ENCODE measurements around the gene NOLC1. TPM values are rescaled to one million over a fixed set of nuclear protein-coding genes. Genes with fewer than 3 reads are reported as not detected.
A peak's percentile ranks its signal among the peaks of the same experiment; 100 is the strongest.

The NOLC1 gene
- total RNA-seq, 1 experiment from 2014 or later, result 165 TPM

DNA sequence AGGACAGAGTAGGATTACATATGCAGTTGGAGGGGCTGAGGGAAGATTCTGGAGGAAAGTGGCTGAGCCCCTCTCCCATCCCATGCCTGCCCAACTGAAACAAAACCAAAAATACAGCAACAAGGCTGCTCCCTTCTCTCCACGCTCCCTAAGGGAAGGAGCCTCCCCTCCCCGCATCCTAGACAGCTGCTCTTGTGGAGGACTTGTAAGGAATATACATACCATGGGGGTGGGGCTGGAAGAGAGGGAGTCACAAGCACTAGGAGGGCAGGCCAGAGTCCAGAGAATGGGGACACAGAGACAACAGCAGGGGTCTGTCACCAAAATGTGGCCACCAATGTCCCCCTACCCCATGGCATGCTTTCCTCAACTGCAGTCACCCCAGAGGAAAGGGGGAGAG is 45.2 kb upstream of the NOLC1 start (continued):
- TF ChIP-seq CTCF (IDR thresholded peaks at IDR 0.05), result no peak

GRCh38 chr10:102109166-102110116 is 42.7 kb upstream of the NOLC1 start:
- CTCF ChIA-PET, result interaction anchor here (1.1 to 1.5 kb wide), 2 partner anchors 9 to 12 kb away, joined by 4 read pairs; no protein-coding TSS in a partner anchor
- 0 out of 2 replicates have a peak overlapping the region, but pooled peaks have one; percentile 26 for H3K27ac Mint-ChIP-seq
- no peak overlapping the region for H3K4me3 Mint-ChIP-seq
- DNase-seq (ENCODE audit: low spot score), result no peak
- peaks cover 20% of the 10 kb centered on the region for H3K4me1 Mint-ChIP-seq
- POLR2A ChIA-PET, result no interaction called here
- no peak for TF ChIP-seq ATF3 (CRISPR knock-in tag; conservative IDR thresholded peaks at IDR 0.05)
- TF ChIP-seq TP53 (CRISPR knock-in tag; IDR thresholded peaks at IDR 0.05), result no peak
- TF ChIP-seq ATF2 (CRISPR knock-in tag; IDR thresholded peaks at IDR 0.05; ENCODE audit: borderline replicate concordance, low read depth), result no peak
- no peak for TF ChIP-seq TCF7 (CRISPR knock-in tag; IDR thresholded peaks at IDR 0.05; ENCODE audit: low read depth)
- TF ChIP-seq ZNF121 (CRISPR knock-in tag; IDR thresholded peaks at IDR 0.05), result no peak
- no peak for TF ChIP-seq ZNF512 (CRISPR knock-in tag; IDR thresholded peaks at IDR 0.05; ENCODE audit: borderline replicate concordance)
- TF ChIP-seq USF1 (CRISPR knock-in tag; IDR thresholded peaks at IDR 0.05), result no peak
- TF ChIP-seq ATF6 (CRISPR knock-in tag; IDR thresholded peaks at IDR 0.05), result no peak
- no peak for TF ChIP-seq NFE2L1 (CRISPR knock-in tag; IDR thresholded peaks at IDR 0.05)
- TF ChIP-seq, protein P1, sequence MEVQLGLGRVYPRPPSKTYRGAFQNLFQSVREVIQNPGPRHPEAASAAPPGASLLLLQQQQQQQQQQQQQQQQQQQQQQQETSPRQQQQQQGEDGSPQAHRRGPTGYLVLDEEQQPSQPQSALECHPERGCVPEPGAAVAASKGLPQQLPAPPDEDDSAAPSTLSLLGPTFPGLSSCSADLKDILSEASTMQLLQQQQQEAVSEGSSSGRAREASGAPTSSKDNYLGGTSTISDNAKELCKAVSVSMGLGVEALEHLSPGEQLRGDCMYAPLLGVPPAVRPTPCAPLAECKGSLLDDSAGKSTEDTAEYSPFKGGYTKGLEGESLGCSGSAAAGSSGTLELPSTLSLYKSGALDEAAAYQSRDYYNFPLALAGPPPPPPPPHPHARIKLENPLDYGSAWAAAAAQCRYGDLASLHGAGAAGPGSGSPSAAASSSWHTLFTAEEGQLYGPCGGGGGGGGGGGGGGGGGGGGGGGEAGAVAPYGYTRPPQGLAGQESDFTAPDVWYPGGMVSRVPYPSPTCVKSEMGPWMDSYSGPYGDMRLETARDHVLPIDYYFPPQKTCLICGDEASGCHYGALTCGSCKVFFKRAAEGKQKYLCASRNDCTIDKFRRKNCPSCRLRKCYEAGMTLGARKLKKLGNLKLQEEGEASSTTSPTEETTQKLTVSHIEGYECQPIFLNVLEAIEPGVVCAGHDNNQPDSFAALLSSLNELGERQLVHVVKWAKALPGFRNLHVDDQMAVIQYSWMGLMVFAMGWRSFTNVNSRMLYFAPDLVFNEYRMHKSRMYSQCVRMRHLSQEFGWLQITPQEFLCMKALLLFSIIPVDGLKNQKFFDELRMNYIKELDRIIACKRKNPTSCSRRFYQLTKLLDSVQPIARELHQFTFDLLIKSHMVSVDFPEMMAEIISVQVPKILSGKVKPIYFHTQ (CRISPR knock-in tag; IDR thresholded peaks at IDR 0.05), result no peak
- no peak for TF ChIP-seq ETV6 (CRISPR knock-in tag; IDR thresholded peaks at IDR 0.05)
- ATAC-seq, result no peak
- peaks cover 39% of the 10 kb centered on the region for H3K36me3 Mint-ChIP-seq
- no peaks in the 10 kb centered on the region for H3K27me3 Mint-ChIP-seq (ENCODE audit: low read depth)
- H3K9me3 Mint-ChIP-seq, result no peaks in the 10 kb centered on the region
